Measurements from ENCODE around the gene MAPK4.

DNA sequence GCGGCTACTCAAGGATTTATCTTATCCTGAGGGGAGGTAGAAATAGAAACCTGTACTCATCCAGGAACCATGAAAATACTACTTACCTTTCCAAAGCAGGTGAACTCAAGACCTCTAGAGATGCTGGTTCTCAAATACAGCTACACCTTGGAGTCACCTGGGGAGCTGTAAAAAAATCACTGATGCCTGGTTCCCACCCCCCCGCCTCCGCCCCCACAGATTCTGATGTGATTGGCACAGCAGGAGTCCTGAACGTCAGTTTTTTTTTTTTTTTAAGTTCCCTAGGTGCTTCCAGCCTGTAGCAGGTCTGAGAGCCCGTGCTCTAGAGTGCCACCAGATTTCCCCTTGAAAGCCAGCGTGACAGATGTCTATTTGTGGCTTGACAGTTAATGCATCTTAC lies 146.3 kb downstream of the MAPK4 start:
- TF ChIP-seq CTCF (IDR thresholded peaks at IDR 0.05) (no peak), POLR2AphosphoS5 (IDR thresholded peaks at IDR 0.05) (no peak)

Measured in breast epithelium (tissue), 3 donors.